ENCODE data around the gene TMEM51. TPM values are rescaled to one million over a fixed set of nuclear protein-coding genes. Genes with fewer than 3 reads are reported as not detected.

TMEM51 gene
- total and polyA plus RNA-seq, 2 of the 13 experiments (the other 11 are each of a cell fraction or from before 2014, with no cell fraction given) = 12.2 to 22.3 TPM

DNA sequence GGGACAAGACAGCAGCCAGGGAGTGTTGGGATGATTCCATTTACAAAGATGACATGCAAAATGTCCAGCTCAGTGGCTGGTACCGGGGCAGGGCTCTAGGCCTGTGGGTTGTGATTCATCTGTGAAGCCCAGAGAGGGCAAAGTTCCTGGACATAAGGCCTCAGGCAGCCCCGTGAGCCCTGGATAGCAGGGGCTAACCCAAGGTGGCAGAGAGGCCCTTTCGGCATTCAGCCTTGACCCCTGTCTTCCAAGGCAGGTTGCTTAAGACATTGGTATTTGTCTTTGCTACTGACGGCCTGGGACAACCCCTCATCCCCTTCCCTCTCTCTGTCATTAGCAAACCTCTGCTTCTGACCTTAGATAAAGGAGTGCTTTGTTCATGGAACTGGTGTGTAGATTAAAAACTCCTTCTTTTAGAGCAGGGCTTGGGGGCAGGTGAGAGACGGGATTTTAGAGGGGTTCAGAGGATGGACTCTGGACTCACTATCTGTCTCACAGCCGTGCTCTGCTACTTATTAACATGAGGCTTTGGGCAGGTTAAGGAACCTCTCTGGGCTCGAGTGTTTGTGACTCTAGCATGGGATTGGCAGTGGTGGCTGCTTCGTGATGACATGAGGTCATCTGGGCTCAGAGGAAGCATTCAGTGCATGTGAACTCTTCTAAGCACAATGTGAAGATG is 36.3 kb downstream of the TMEM51 start (continued):
- TF ChIP-seq GABPB1 (CRISPR knock-in tag; IDR thresholded peaks at IDR 0.05) = no peak
- TF ChIP-seq NCOR1 (IDR thresholded peaks at IDR 0.05; ENCODE audit: borderline replicate concordance, low read length) = peak; percentile 88; the same call in 1 of the 2 replicates
- 0 out of 2 replicates have a peak, but pooled peaks have one; percentile 23 for TF ChIP-seq ZNF317 (CRISPR knock-in tag; IDR thresholded peaks at IDR 0.05)
- TF ChIP-seq HIVEP1 (CRISPR knock-in tag; IDR thresholded peaks at IDR 0.05) = peak; percentile 77; the same call in 1 of the 2 replicates
- TF ChIP-seq, protein P1, sequence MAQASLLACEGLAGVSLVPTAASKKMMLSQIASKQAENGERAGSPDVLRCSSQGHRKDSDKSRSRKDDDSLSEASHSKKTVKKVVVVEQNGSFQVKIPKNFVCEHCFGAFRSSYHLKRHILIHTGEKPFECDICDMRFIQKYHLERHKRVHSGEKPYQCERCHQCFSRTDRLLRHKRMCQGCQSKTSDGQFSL (CRISPR knock-in tag; IDR thresholded peaks at IDR 0.05) = no peak
- TF ChIP-seq NR2F1 (CRISPR knock-in tag; IDR thresholded peaks at IDR 0.05) = peak; percentile 83 to 85
- TF ChIP-seq ZMYM2 (CRISPR knock-in tag; IDR thresholded peaks at IDR 0.05) = no peak
- TF ChIP-seq TBX2 (CRISPR knock-in tag; IDR thresholded peaks at IDR 0.05; ENCODE audit: borderline replicate concordance) = peak; percentile 84
- TF ChIP-seq, protein P2, sequence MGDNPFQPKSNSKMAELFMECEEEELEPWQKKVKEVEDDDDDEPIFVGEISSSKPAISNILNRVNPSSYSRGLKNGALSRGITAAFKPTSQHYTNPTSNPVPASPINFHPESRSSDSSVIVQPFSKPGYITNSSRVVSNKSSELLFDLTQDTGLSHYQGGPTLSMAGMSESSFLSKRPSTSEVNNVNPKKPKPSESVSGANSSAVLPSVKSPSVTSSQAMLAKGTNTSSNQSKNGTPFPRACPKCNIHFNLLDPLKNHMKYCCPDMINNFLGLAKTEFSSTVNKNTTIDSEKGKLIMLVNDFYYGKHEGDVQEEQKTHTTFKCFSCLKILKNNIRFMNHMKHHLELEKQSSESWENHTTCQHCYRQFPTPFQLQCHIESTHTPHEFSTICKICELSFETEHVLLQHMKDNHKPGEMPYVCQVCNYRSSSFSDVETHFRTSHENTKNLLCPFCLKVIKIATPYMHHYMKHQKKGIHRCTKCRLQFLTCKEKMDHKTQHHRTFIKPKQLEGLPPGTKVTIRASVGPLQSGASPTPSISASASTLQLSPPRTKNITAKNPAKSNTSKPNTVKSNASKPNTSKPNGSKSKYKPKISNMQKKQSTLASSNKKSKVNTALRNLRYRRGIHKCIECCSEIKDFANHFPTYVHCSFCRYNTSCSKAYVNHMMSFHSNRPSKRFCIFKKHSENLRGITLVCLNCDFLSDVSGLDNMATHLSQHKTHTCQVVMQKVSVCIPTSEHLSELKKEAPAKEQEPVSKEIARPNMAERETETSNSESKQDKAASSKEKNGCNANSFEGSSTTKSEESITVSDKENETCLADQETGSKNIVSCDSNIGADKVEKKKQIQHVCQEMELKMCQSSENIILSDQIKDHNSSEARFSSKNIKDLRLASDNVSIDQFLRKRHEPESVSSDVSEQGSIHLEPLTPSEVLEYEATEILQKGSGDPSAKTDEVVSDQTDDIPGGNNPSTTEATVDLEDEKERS (CRISPR knock-in tag; IDR thresholded peaks at IDR 0.05) = peak; percentile 36; the same call in 1 of the 2 replicates
- peak; percentile 48; the same call in 1 of the 2 replicates for TF ChIP-seq TCF7 (IDR thresholded peaks at IDR 0.05; ENCODE audit: low read depth)
- 0 out of 2 replicates have a peak, but pooled peaks have one; percentile 50 for TF ChIP-seq CREBL2 (CRISPR knock-in tag; IDR thresholded peaks at IDR 0.05; ENCODE audit: borderline replicate concordance)
- TF ChIP-seq NCOA1 (CRISPR knock-in tag; IDR thresholded peaks at IDR 0.05) = 0 out of 2 replicates have a peak, but pooled peaks have one; percentile 46
- TF ChIP-seq HMG20A (CRISPR knock-in tag; IDR thresholded peaks at IDR 0.05; ENCODE audit: borderline replicate concordance) = 0 out of 2 replicates have a peak, but pooled peaks have one; percentile 46
- TF ChIP-seq, protein P3, sequence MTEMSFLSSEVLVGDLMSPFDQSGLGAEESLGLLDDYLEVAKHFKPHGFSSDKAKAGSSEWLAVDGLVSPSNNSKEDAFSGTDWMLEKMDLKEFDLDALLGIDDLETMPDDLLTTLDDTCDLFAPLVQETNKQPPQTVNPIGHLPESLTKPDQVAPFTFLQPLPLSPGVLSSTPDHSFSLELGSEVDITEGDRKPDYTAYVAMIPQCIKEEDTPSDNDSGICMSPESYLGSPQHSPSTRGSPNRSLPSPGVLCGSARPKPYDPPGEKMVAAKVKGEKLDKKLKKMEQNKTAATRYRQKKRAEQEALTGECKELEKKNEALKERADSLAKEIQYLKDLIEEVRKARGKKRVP (CRISPR knock-in tag; IDR thresholded peaks at IDR 0.05) = peak in 1 of 2 experiments; percentile 36; a peak in 1 of 4 replicates
- 0 out of 2 replicates have a peak, but pooled peaks have one; percentile 47 for TF ChIP-seq ZNF891 (CRISPR knock-in tag; IDR thresholded peaks at IDR 0.05)
- peak; percentile 44; the same call in 1 of the 2 replicates for TF ChIP-seq ZSCAN31 (CRISPR knock-in tag; IDR thresholded peaks at IDR 0.05; ENCODE audit: low read depth)
- TF ChIP-seq RXRA (CRISPR knock-in tag; IDR thresholded peaks at IDR 0.05) = peak; percentile 97
- TF ChIP-seq TGIF2 (CRISPR knock-in tag; IDR thresholded peaks at IDR 0.05) = peak; percentile 25; the same call in 1 of the 2 replicates
- TF ChIP-seq JUN (CRISPR knock-in tag; IDR thresholded peaks at IDR 0.05) = peak; percentile 43
- TF ChIP-seq ZNF432 (CRISPR knock-in tag; IDR thresholded peaks at IDR 0.05; ENCODE audit: borderline replicate concordance) = no peak
- 0 out of 2 replicates have a peak, but pooled peaks have one; percentile 68 for TF ChIP-seq HNRNPL (IDR thresholded peaks at IDR 0.05; ENCODE audit: low read depth, low read length)
- TF ChIP-seq ATF3 (CRISPR knock-in tag; IDR thresholded peaks at IDR 0.05) = 0 out of 2 replicates have a peak, but pooled peaks have one; percentile 14
- TF ChIP-seq, protein P4, sequence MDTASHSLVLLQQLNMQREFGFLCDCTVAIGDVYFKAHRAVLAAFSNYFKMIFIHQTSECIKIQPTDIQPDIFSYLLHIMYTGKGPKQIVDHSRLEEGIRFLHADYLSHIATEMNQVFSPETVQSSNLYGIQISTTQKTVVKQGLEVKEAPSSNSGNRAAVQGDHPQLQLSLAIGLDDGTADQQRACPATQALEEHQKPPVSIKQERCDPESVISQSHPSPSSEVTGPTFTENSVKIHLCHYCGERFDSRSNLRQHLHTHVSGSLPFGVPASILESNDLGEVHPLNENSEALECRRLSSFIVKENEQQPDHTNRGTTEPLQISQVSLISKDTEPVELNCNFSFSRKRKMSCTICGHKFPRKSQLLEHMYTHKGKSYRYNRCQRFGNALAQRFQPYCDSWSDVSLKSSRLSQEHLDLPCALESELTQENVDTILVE (CRISPR knock-in tag; IDR thresholded peaks at IDR 0.05) = 0 out of 2 replicates have a peak, but pooled peaks have one; percentile 31
- peak; percentile 70; the same call in 1 of the 2 replicates for TF ChIP-seq KDM6A (CRISPR knock-in tag; IDR thresholded peaks at IDR 0.05; ENCODE audit: low read depth)
